NCI-H2196 (cell line): ENCODE data around the gene HMX1.

ENCODE experiments used
- DNase-seq: peaks from one replicate; lab custom pipeline; 2025; ENCODE audit not compliant: unreplicated experiment; lab: John Stamatoyannopoulos, UW

HMX1 gene

DNA sequence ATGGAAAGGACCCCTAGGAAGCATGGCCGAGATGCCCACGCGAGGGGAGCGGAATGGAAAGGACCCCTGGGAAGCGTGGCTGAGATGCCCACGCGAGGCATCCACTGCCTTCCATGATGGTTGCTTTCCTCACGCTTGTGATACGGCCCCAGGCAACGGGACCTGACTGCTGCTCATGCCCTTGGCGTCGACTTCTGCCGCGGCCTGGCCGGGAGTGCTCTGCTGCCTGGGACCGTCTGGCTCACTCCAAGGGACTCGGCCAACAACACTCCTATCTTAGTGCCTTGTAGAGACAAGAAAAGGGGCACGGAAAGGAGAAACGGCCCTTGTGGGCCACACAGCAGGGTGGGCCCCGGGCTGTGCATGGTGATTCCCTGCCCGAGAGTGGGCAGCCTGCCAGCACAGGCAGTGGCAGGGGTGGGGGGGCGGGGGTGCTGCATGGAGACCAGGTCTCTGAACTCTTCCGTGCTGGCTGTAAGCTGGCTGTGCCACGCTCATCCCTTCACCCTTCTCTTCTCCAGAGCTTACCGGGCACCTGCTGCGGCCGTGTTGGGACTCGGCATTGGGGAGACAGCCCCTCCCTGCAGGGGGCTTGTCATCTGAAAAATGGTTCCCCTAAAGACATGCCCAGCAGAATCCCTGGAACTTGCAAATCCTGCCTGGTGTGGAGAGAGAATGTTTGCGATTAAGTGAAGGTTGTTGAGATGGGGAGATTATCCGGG, 38.6 kb upstream of the HMX1 start:
- DNase-seq, result no peak

DNA sequence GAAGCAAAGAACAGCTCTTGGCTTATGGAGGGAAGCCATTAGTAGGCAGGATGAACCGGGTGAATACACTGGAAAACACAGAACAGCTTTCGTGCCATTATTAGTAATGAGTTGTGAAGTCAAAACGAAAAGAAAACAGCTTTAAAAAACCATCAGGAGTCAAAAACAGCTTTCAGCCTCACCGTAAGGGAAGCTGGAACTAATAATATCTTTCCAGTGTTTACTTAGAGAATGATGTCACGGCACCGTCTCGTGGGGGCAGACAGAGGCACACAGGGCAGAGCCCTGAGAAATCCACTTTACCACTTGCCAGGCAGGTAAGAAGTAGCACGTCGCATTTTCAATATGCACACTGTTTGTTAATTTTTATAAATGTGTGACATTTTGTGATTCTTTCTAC, 37.9 kb upstream of the HMX1 start:
- no peak for DNase-seq

DNA sequence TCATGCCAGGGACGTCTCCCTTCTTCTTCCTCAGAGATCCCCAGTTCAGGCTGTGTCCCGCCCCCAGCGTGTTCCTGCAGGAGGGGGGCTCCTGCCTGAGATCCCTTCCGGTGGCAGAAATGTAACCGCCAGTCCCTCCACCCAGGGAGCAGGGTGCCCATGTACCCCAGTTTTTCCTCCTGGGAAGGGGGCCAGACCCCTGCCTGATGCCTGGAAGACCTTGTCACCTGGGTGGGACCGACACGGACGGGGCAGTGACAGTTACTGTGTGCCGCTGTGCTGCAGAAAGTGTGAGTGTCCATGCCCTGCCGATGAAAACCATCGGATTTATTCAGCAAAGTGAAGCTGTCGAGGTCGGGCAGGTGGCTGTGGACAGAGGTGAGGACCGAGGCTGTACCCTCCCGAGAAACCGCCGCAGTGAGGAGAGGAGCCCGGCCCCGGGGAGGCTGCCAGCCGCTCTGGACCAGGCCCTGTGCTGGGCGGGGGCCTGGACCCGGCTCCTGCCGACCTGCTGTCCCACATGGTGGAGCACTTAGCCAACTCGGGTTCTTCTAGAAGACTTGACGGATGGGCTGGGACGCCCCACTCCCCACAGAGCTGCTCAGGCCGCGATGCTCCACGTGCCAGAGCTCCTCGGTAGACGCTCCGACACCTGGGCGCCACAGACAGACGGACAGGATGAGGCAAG, 36.7 kb upstream of the HMX1 start:
- no peak for DNase-seq

DNA sequence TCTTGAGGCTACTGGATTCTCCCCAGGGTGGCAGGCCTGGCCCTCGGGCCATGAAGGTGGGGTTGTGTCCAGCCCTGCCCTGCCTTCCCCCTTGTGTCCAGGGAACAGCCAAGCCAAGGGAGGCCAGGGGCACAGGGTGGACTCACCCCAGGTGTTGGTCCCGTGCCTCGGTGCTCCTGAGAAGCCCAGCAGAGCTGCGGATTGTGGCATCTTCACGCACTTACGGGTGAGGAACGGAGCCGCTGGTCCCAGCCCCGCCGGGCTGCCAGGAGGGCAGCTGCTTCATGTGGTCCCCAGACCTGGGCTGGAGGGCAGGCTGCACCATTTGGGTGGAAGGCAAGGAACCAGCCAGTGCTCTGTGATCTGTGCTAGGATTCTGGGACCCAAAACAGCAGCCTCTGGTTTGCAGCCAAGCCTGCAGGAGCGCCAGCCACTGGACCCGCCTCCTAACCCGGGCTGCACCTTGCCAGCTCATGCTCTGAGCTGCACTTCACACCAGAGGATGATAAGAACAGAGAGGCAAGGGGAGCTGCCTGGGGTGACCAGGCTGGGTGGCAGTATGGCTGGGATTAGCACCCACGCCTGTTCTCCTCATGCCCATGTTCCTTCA, 36.1 kb upstream of the HMX1 start:
- no peak for DNase-seq

DNA sequence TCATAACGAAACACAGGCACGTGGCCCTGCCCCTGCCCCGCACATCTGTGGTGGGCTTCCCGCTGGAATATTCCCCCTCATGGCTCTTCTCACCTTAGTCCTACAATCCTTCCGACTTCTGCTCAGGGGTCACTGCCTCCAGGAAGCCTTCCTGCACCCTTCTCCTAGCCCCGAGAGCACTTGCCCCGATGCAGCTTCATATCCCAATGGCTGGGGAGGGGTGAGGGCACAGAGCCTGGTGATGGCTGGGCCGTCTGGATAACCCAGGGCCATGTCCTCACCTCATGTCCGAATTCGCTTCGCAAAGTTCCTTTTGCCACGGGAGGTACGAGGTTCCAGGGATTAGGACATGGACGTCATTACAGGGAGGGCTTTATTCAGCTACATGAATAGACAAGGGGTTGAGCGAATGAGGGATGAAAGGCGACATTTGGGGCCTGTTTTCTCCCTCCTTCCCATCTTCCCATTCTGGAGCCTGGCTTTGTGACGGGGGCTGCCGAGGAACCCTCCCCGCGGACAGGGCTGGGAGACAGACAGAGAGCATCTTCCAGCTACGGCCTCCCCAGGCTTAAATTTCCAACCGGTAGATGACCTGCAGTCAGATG, 35.5 kb upstream of the HMX1 start:
- DNase-seq, result no peak

DNA sequence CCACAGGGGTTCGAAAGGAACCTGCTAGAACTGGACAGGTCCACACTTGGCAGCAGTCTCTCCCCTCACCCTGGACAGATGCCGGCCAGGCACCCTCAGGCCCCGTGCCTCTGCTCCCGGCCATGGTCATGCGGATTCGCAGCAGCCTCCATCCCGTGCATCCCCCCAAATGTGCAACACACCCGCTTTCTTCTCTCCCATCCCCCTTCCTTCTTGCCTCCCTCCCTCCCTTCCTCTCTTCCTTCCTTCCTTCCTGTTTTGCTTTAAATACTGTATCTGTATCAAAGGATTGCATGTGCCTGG, 35.0 kb upstream of the HMX1 start:
- no peak for DNase-seq

DNA sequence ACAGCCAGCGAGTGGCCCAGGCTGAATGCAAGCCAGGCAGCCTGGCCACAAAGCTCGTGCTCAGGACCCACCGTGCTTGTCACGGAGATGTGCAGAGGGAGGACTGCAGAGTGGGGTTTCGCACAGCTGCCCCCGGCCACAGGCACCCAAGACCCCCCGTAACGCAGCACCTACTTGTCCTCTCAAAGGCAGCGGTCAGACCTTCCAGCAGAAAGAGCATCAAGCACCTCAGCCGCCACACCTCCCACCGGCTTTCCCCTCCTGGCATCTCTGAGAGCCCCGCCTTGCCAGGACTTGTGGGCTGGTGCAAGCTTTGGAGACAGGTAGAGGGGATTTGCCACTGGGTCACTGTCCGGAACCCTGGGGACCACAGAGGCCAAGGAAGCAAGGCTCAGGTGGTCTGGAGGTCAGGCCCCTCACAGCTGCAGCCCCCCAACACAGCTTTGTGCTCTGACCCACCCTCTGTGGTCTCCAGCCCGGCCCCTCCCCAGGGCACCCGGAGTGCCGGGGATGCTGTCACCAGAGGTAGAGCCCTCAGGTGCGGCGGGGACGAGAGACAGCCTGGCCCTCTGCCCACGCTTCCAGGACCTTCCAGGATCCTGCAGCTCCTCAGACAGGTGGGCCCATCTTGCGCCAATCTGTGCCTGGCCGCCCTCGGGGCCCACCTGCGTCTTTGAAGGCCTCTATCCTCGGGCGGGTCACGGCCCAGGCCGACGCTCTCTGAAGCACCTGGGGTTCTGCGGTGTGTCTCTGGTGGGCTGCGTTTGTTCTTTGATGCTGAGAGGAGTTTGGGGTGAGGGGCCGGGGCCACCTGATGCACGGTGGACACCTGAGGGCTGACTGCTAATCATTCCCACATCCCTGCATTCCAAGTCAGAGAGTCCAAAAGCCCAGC, 34.4 kb upstream of the HMX1 start:
- DNase-seq, result no peak

DNA sequence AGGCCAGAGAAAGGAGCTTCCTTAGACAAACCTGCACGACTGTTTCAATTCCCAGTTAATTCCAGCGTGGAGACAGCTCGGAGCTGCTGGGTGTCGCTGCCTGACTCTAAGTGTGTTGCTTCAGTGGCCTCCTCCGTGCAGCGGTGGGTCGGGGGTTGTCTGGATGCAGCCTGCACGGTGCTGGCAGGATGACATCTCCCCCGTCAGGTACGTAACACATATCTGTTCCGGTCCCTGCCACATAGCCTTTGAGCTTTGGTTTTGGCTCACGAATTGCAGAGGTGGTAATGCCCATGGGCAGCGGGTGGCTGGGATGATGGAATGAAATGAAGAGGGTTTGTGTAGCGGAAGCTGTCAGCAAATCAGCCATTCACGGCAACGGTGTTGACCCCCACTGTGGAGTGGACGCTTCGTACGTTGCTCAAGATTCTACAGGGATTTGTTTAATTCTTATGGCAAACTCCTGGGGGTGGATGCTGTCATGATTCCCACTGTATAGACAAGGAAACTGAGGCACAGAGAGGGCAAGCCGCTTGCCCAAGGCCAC, 33.7 kb upstream of the HMX1 start:
- no peak for DNase-seq

DNA sequence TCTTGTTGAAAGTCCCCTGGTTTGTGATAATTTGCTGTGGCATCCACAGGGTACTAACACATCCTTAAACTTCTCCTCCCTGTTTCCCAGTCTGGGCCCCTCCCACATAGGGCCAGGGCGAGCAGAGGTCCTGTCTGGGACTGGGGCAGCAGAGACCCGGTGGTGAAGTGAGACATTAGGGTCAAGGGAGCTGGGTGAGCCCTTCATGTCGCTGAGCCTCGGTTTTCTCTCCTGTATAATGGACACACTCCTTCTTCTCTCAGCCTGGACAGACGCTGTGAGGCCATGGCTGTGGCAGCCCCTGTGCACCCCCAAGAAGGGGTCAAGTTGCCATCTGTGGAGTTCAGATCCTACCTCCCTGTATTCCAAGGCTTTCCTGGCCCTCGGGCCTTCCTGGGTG, 33.0 kb upstream of the HMX1 start:
- DNase-seq, result no peak

DNA sequence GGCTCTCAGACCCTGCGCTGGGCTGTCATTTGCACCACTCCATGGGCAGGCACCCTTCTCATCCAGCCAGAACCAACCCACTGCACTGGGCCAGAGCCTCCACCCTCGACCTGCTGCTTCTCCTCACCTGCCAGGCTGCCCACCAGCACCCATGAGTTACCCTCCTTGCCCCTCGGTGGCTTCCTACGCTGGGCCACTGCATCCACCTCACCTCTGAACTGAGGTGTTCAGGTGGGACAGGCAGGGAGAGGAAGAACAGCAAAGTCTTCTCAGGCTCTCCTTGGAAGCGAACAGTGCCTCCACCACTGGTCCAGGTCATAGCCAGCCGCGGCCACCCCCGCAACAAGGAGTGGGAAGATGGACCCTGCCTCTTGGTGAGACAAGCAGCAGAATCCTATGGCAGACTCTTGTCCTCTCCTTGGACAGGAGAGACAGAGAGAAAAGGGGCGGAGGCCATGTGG, 32.4 kb upstream of the HMX1 start:
- DNase-seq, result no peak

DNA sequence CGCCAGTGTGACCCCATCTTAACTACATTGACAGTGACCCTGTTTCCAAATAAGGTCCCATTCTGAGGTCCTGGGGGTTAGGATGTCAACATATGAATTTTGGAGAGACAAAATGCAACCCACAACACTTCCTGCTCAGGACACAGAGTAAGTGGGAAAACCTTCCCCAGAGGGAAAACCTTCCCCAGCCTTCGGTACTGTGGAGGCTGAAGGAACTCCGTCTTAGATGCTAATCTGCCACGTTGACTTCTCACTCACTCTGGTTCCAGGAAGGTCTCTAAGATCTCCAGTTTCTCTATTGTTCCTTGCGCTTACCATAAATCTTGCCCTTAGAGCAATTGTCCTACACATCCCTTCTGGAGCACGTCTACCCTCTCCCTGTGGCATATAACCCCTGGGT, 29.7 kb upstream of the HMX1 start:
- no peak for DNase-seq

DNA sequence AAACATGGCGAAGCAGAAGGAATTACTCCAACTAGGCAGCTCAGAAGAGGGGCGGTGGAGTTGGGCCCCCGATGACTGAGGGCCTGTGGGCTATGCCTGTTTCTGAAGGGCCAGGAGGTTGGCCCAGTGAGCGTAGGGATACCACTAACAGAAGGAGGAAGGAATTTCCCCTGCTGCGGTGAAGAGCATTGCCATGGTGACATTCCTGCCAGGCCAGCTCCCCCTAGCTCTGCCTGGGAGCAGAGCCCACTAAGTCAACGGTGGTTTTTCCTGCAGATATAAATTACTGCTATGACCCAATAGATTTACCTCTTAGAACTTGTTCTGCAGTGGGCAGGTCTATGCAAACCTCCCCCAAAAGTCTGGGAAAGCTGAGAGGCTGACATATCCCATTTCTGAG, 28.9 kb upstream of the HMX1 start:
- no peak for DNase-seq

DNA sequence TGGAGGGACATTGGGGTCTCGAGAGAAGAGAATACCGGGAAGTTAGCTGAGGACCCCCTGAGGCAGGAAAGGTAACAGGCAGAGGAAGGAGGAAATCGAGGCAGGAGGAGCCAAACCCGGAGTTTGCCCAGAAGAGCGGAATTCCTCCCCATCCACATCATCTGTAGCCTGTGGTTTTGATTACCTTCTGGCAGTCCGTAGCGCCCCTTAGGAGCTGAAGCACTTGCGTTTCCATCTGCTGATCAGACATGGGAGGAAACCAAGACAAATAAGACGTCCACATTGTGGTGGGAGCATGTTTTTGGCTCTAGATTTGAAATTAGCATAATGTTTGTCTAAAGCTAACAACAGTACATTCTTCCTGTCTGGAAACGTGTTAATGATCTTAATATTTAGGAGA, 26.8 kb upstream of the HMX1 start:
- DNase-seq, result no peak

DNA sequence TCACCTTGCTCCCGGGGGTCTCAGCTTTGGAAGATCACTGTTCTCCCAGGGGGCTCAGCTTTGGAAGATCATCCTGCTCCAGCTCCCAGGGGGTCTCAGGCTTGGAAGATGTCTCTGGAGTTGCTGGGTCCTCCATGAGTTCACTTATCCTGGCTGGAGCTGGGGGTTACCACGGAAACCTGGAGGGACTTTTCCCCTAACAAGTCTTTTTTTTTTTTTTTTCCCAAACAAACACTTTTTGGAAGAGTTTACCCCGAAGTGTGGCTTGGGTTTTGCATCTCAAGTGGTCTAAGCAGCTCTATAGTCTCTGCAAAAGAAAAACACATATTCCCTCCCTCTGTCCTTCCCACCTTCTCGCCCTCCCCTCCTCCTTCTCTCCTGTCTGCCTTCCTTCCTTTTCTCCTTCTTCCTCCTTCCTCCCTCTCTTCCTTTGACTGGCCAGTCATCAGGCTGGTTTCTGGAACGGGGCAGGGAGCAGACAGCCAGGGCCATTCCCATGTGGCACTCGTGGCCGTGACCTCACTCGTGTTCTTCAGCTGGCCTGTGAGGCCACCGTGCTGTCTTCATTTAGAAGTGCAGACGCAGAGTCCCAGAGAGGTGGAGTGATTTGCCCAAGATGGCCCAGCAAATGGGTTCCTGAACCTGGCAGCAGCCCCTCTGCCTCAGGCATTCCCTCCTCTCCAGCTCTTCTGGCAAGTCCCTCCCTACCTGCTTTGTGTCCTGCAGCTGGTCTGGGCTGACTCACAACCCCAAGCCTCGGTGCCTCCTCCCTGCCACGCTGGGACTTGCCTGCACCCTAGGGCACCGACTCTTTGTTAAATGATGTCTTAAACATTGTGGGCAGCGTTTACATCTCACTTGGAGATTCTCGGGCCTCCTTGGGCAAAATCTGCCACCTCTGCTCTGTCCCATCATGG, 25.9 kb upstream of the HMX1 start:
- no peak for DNase-seq

DNA sequence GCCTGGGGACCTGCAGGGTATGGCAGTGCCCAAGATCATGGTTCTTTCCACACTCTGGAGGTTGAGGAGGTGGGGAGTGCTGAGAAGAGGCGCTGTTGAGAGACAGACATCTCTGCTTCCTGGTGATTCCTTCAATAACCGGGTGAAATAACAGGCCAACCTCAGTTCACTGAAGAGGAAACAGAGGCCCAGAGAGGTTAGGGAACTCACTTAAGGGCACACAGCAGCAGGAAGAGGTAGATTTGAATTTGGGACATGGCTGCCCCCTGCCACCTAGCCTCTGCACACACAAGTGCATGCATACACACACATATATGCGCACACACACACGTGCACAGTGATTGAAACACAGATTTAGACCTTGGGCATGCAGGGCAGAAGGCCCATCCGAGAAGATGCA, 24.9 kb upstream of the HMX1 start:
- DNase-seq, result no peak

DNA sequence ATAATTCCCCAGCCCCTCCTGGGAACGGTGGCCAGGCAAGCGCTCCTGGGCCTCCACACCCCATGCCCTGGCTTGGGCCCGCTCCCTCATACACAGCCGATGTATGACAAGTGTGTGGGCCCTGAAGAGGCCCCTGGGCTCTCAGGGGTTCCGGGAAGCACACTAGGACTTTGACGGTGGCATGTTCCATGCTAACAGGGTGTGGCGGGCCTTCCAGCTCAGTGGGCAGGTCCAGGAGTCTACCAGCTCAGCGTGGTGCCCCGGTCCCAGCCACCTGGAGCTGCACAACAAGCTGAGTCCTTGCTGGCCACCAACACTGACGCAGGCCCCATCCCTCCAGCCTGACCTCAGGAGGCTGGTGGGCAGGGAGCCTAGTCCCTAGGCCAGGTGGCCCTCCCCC, 24.4 kb upstream of the HMX1 start:
- DNase-seq, result no peak

DNA sequence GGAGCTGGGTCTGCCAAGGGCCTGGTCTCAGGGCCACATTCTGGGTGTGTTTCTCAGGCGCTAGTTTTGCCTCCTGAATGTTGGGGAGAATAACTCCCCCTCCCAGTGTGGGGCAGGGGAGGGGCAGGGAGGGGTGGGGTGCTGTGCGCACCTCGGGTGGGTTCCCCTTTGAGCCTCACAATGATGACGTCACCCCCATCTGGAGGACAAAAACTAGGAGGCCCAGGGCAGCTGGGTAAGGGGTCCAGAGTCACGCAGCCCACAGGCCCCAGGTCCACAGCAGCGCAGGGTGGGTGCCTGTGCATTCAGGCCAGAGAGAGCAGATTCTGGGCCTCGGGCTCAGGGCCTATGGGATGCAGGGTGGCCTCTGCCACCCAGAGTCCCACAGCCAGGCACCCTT, 23.7 kb upstream of the HMX1 start:
- no peak for DNase-seq

DNA sequence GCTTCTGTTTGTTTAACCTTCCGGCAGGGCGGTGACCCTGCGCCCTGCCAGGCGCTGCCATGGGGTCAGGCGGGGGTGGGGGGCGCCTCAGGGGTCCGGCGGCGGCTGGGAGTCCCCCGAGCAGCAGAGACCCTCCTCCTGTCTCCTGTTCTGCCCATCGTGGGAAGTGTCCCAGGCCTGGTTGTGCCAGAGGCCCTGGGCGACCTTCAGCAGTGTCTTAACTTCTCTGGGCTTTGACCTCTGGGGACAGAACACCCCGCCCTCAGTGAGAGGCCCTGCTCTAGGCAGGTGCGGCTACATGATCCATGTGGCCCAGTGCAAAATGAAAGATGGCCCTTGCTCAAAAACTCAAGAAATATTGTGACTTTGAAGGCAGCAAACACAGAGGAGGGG, 22.8 kb upstream of the HMX1 start:
- DNase-seq, result no peak

DNA sequence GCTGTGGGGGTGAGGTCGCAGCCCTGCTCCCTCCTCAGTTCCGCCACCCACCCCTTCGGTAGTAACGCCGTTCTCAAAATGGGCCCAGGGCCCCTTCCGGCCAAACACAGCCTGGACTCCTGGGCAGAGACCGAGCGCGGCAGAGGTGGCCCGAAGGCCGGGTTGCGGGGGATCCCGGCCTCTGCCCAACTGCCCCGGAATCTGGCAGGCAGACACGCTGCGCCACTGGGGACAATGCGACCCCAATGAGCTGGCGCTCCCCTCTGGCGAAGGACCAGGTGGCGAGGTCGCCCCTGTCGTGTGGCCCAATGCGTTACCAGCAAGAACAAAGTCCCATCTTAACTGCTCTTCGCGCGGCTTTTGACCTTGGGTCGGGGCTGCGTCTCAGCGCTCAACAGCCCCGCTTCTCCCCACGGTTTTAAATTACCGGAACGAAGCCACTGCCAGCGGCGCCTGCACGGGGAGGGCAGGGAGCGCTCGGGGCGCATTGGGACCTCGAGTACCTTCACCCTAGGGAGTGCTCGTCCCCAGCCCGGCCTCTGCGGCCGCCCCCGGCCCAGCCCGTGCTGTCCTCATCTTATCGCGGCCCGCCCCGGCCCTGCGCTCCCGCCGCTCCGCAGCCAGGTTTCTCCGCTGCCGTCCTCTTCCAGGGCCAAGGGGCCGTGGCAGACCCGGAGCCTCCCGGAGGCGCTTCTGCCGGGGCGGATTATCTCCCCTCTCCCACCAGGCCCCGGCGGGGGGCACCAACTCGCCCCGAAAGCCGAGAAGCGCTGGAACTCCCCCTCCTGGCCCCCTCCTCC, 22.2 kb upstream of the HMX1 start:
- DNase-seq, result no peak
